Calu3 (cell line): Measurements from ENCODE around the gene PTPN14. TPM values are rescaled to one million over a fixed set of nuclear protein-coding genes. Genes with fewer than 3 reads are reported as not detected.

Source experiments
- BruUV-seq: library from RNA; stranded (reverse); fragments of 400-500 nt; replicated peaks from 2 replicates; lab custom pipeline; 2021; lab: Mats Ljungman, UMichigan
- CTCF ChIA-PET: fragments of 300-600 bp; sonication (Branson Sonifier 250); formaldehyde crosslinking; loops from one replicate; lab custom pipeline; 2022; ENCODE audit warnings: antibody characterized with exemption; lab: Charles Lee
- DNase-seq: peaks from one replicate; pipeline ENCODE4 v3.0.0; 2022
- H3K27ac Mint-ChIP-seq: one replicate; pipeline ENCODE4 v1.8.0; 2022; ENCODE audit warnings: mixed read lengths; ENCODE audit not compliant: unreplicated experiment
- H3K27me3 Mint-ChIP-seq: one replicate; pipeline ENCODE4 v1.8.0; 2022; ENCODE audit warnings: mixed read lengths; ENCODE audit not compliant: unreplicated experiment
- H3K36me3 Mint-ChIP-seq: one replicate; pipeline ENCODE4 v1.8.0; 2022; ENCODE audit warnings: mild to moderate bottlenecking, moderate library complexity, mixed read lengths; ENCODE audit not compliant: insufficient read depth, unreplicated experiment
- H3K4me1 Mint-ChIP-seq: one replicate; pipeline ENCODE4 v1.8.0; 2022; ENCODE audit warnings: mild to moderate bottlenecking, low read depth, mixed read lengths; ENCODE audit not compliant: unreplicated experiment
- H3K4me3 Mint-ChIP-seq: one replicate; pipeline ENCODE4 v1.8.0; 2022; ENCODE audit warnings: mild to moderate bottlenecking, low read depth, moderate library complexity, mixed read lengths; ENCODE audit not compliant: unreplicated experiment
- H3K9me3 Mint-ChIP-seq: one replicate; pipeline ENCODE4 v1.8.0; 2022; ENCODE audit warnings: low read depth, mixed read lengths; ENCODE audit not compliant: unreplicated experiment
- CTCF ChIP-seq: fragments of 200-600 bp; IDR thresholded peaks from one replicate; pipeline ENCODE4 v1.8.0; 2022; ENCODE audit warnings: antibody characterized with exemption; ENCODE audit not compliant: unreplicated experiment
- intact Hi-C: fragments of 100-400 bp; cut with micrococcal nuclease; formaldehyde crosslinking; loops from one replicate; pipeline ENCODE4 v1.10.0; 2022; ENCODE audit not compliant: unreplicated experiment
- total RNA-seq: library from RNA; stranded (reverse); gene quantifications from 2 replicates; pipeline ENCODE4 v1.2.3, GENCODE V29; 2022

Gene PTPN14
- total RNA-seq, 1 experiment from 2014 or later: 77.4 TPM

GRCh38 chr1:214474467-214474866, 76.9 kb downstream of the PTPN14 start:
- Mint-ChIP-seq H3K36me3 (peaks cover 13% of the 10 kb centered on the region), H3K4me1 (peaks cover 76% of the 10 kb centered on the region), H3K9me3 (peaks cover 2% of the 10 kb centered on the region), H3K4me3 (no peak overlapping the region), H3K27ac (peak overlapping the region; percentile 22), H3K27me3 (no peaks in the 10 kb centered on the region)
- no TSS peak for BruUV-seq
- CTCF ChIA-PET: no interaction called here
- no peak for DNase-seq
- no peak for TF ChIP-seq CTCF
- intact Hi-C loops: no loop called here

GRCh38 chr1:214473862-214474261, 77.5 kb downstream of the PTPN14 start:
- H3K27ac Mint-ChIP-seq: peak overlapping the region; percentile 22
- BruUV-seq: no TSS peak
- peaks cover 2% of the 10 kb centered on the region for H3K9me3 Mint-ChIP-seq
- H3K36me3 Mint-ChIP-seq: peaks cover 13% of the 10 kb centered on the region
- TF ChIP-seq CTCF: no peak
- CTCF ChIA-PET: interaction anchor here (1.0 kb wide), 1 partner anchor 40 kb away, joined by 3 read pairs; no protein-coding TSS in a partner anchor
- H3K4me1 Mint-ChIP-seq: peaks cover 82% of the 10 kb centered on the region
- no peaks in the 10 kb centered on the region for H3K27me3 Mint-ChIP-seq
- no peak for DNase-seq
- H3K4me3 Mint-ChIP-seq: no peak overlapping the region
- intact Hi-C loops: no loop called here

- TF ChIP-seq CTCF: no peak
- peaks cover 13% of the 10 kb centered on the region for H3K36me3 Mint-ChIP-seq
- no peaks in the 10 kb centered on the region for H3K27me3 Mint-ChIP-seq
- H3K9me3 Mint-ChIP-seq: peaks cover 2% of the 10 kb centered on the region
- BruUV-seq: no TSS peak
- CTCF ChIA-PET: interaction anchor here (1.0 kb wide), 1 partner anchor 40 kb away, joined by 3 read pairs; no protein-coding TSS in a partner anchor
- H3K4me1 Mint-ChIP-seq: peaks cover 84% of the 10 kb centered on the region
- no peak for DNase-seq
- H3K4me3 Mint-ChIP-seq: no peak overlapping the region
- H3K27ac Mint-ChIP-seq: no peak overlapping the region
- intact Hi-C loops: no loop called here
Observed at GRCh38 chr1:214473387-214473786, 78.0 kb downstream of the PTPN14 start.

GRCh38 chr1:214472364-214472763, 79.0 kb downstream of the PTPN14 start:
- TF ChIP-seq CTCF: no peak
- Mint-ChIP-seq H3K27me3 (no peaks in the 10 kb centered on the region), H3K27ac (peak overlapping the region; percentile 25), H3K4me3 (no peak overlapping the region), H3K36me3 (peaks cover 13% of the 10 kb centered on the region), H3K4me1 (peaks cover 84% of the 10 kb centered on the region), H3K9me3 (peaks cover 2% of the 10 kb centered on the region)
- no TSS peak for BruUV-seq
- no peak for DNase-seq
- intact Hi-C loops: no loop called here
- CTCF ChIA-PET: no interaction called here
